Esophagus muscularis mucosa (tissue), 4 donors: ENCODE measurements around the gene MTG1. TPM values are rescaled to one million over a fixed set of nuclear protein-coding genes. Genes with fewer than 3 reads are reported as not detected.

Experiments used
- DNase-seq: peaks from one replicate; pipeline ENCODE4 v3.0.0-alpha.2; 2017; ENCODE audit errors: extremely low spot score
- H3K27ac ChIP-seq, 4 donors: fragments of 200-600 bp; sonication (generic); replicated peaks in 1 of 4; 1 replicate in 3 of 4; 2 replicates in 1 of 4; pipeline ENCODE4 v1.5.1; 2016 to 2019; ENCODE audit warnings: mild to moderate bottlenecking in 1 of 4
- H3K27me3 ChIP-seq, 4 donors: fragments of 200-600 bp; sonication (generic); one replicate each; pipeline versions ENCODE4 v1.5.1 to v1.6.0; 2016 to 2019
- H3K36me3 ChIP-seq, 4 donors: fragments of 200-600 bp; sonication (generic); one replicate each; pipeline ENCODE4 v1.5.1; 2016 to 2019
- H3K4me1 ChIP-seq, 4 donors: fragments of 200-600 bp; sonication (generic); one replicate each; pipeline ENCODE4 v1.5.1; 2016 to 2019
- H3K4me3 ChIP-seq, 4 donors: fragments of 200-600 bp; sonication (generic); 1 replicate in 2 of 4; 2 replicates in 2 of 4; pipeline ENCODE4 v1.5.1; 2016 to 2019; ENCODE audit warnings: mild to moderate bottlenecking in 4 of 4, moderate library complexity in 1 of 4
- H3K9me3 ChIP-seq, 4 donors: fragments of 200-600 bp; sonication (generic); 1 replicate in 3 of 4; 2 replicates in 1 of 4; pipeline ENCODE4 v1.5.1; 2016 to 2019
- EP300 ChIP-seq: sonication (generic); formaldehyde crosslinking; IDR thresholded peaks from one replicate; pipeline ENCODE4 v1.6.1; 2017; ENCODE audit warnings: antibody characterized with exemption
- POLR2A ChIP-seq: fragments of 450-650 bp; IDR thresholded peaks from one replicate; pipeline ENCODE4 v1.6.1; 2017; ENCODE audit warnings: antibody characterized with exemption, moderate library complexity, mild to moderate bottlenecking, low read depth
- POLR2AphosphoS5 ChIP-seq, 2 donors: sonication (generic); formaldehyde crosslinking; IDR thresholded peaks; one replicate each; pipeline ENCODE4 v1.6.1; 2017; ENCODE audit warnings: antibody characterized with exemption in 2 of 2
- WGBS: methylation state at CpG from one replicate; pipeline ENCODE4 v1.1.5; 2018; 5-methylcytosine and 5-hydroxymethylcytosine counted together
- intact Hi-C: fragments of 100-400 bp; cut with DNase I; formaldehyde crosslinking; loops from one replicate; pipeline ENCODE4 v1.15.1; 2023
- total RNA-seq, 4 donors: library from RNA; depleted of rRNA; stranded (reverse); fragments of >200 nt; gene quantifications; one replicate each; pipeline versions ENCODE4 v1.1.0 to v1.2.1, GENCODE V29; 2016
- TF ChIP-seq, protein P1 (sequence below), 3 experiments: fragments of 200-600 bp in 2 of 3; fragments of 450-650 bp in 1 of 3; sonication (generic) in 2 of 3; IDR thresholded peaks; one replicate each; pipeline ENCODE4 v1.5.1; 2017 to 2019; ENCODE audit warnings: antibody characterized with exemption in 3 of 3, mild to moderate bottlenecking in 2 of 3, moderate library complexity in 1 of 3

The MTG1 gene
- total RNA-seq, 4 donors from 2014 or later: 12.6 to 23.6 (median 15.9) TPM

DNA sequence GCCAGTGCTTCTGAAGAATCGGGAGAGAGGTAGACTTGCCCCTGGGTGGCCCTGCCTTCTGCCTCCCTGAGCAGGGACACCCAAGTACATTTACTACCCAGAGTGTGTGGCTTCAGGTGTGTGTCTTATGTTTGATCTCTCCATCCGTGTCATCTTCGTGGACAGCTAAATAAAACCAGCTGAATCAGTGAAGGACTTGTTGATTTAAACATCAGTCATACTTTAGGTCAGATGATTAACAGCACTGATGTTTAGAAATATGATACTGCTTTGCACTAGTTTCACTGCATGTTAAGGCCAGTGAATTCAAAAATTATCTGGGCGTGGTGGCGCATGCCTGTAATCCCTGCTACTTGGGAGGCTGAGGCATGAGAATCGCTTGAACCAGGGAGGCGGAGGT lies 4.0 kb downstream of the MTG1 start:
- Histone ChIP-seq H3K36me3 (peaks cover 26 to 76% (median 63%) of the 10 kb centered on the region in 4 donors), H3K4me1 (peaks cover 8 to 20% (median 14%) of the 10 kb centered on the region in 4 donors), H3K4me3 (no peak overlapping the region), H3K27me3 (no peaks in the 10 kb centered on the region), H3K9me3 (no peaks in the 10 kb centered on the region), H3K27ac (no peak overlapping the region)
- TF ChIP-seq POLR2A (no peak), POLR2AphosphoS5 (IDR thresholded peaks at IDR 0.05) (no peak), EP300 (no peak)
- TF ChIP-seq, protein P1, sequence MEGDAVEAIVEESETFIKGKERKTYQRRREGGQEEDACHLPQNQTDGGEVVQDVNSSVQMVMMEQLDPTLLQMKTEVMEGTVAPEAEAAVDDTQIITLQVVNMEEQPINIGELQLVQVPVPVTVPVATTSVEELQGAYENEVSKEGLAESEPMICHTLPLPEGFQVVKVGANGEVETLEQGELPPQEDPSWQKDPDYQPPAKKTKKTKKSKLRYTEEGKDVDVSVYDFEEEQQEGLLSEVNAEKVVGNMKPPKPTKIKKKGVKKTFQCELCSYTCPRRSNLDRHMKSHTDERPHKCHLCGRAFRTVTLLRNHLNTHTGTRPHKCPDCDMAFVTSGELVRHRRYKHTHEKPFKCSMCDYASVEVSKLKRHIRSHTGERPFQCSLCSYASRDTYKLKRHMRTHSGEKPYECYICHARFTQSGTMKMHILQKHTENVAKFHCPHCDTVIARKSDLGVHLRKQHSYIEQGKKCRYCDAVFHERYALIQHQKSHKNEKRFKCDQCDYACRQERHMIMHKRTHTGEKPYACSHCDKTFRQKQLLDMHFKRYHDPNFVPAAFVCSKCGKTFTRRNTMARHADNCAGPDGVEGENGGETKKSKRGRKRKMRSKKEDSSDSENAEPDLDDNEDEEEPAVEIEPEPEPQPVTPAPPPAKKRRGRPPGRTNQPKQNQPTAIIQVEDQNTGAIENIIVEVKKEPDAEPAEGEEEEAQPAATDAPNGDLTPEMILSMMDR (IDR thresholded peaks at IDR 0.05): no peak
- WGBS: 99% methylated on average over 7 of the region's 7 CpGs
- DNase-seq: no peak
- intact Hi-C loops: no loop called here

DNA sequence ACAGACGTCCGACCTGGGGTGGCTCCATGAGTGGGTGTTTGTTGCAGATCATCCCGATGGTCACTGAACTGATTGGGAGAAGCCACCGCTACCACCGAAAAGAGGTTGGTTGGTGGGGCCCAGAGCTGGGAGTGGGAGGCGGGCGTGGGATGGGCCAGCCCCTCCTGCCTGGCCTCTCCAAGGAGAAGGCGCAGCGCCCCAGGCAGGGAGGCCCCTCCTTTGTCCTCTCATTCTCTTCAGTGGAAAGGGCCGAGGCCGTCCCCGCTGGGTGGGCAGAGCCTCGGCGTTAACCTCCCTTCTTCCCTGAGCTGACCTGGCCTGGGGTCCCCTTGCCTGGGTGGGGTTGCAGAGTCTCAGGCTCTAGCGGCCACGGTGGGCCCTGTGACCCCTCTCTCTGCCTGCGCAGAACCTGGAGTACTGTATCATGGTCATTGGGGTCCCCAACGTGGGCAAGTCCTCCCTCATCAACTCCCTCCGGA lies 5.2 kb downstream of the MTG1 start:
- H3K4me1 ChIP-seq: peaks cover 8 to 15% (median 13%) of the 10 kb centered on the region in 4 donors
- intact Hi-C loops: no loop called here
- H3K27ac ChIP-seq: no peak overlapping the region
- H3K9me3 ChIP-seq: no peaks in the 10 kb centered on the region
- no peaks in the 10 kb centered on the region for H3K27me3 ChIP-seq
- peaks cover 32 to 87% (median 72%) of the 10 kb centered on the region in 4 donors for H3K36me3 ChIP-seq
- no peak overlapping the region for H3K4me3 ChIP-seq
- DNase-seq: no peak
- WGBS: 95% methylated on average over 8 of the region's 19 CpGs
- TF ChIP-seq EP300 (no peak), POLR2AphosphoS5 (IDR thresholded peaks at IDR 0.05) (no peak)
- TF ChIP-seq, protein P1 (IDR thresholded peaks at IDR 0.05): no peak

DNA sequence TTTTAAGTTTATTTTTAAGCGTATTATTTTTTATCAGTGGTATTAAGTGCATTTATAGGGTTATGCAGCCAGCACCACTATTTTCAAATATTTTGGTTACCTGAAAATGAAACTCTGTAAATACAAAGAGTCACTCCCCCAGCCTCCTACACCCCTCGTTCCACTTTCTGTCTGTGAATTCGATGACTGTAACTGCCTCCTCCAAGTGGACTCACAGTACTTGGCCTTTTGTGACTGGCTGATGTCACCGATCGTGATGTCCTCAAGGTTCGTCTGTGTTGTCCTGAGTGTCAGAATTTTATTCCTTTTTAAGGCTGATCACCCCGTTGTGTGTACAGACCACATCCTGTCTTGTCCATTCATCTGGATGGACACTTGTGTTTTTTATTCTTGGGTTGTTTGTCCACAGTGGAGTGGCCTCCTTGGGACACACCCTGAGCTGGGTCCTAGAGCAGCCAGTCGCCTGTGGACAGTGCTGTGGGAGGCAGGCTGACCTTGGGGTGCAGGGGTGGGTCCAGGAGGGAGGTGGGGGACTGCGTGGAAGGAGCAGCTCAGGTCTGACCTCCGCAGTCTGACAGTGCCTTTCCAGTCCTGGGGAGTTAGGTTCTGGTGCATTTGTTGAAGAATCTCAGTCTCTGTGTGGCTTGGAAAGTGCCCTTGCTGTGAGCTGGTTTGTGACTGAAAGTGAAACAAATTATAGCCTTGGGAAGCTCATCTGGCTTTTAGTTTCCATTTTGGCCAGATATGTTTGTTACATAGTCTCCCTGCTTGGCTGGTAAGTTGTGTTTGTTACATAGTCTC lies 6.9 kb downstream of the MTG1 start:
- H3K4me1 ChIP-seq: peaks cover 0 to under 1% (median 0%) of the 10 kb centered on the region in 4 donors
- DNase-seq: no peak
- intact Hi-C loops: no loop called here

DNA sequence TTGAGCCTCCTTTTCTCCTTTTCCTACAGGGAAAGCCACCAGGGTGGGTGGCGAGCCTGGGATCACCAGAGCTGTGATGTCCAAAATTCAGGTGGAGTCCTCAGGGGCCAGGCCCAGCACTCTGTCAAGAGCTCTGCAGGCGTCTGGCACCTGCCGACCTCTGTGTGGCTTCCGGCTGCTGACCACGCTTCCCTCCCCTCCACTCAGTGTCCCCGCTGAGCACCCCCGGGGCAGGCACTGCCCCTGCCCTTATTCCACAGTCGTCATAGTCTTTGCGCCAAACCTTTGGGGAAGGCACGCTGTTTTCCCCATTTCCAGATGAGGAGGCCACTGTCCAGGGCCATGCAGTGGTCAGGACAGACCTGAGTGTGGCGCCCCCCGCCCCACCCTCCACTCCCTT lies 7.5 kb downstream of the MTG1 start:
- Histone ChIP-seq H3K4me3 (no peak overlapping the region), H3K27ac (no peak overlapping the region), H3K27me3 (no peaks in the 10 kb centered on the region), H3K4me1 (no peaks in the 10 kb centered on the region), H3K9me3 (no peaks in the 10 kb centered on the region), H3K36me3 (peaks cover 35 to 96% (median 81%) of the 10 kb centered on the region in 4 donors)
- no peak for DNase-seq
- intact Hi-C loops: no loop called here
- TF ChIP-seq, protein P1 (IDR thresholded peaks at IDR 0.05): no peak
- no peak for TF ChIP-seq EP300
- WGBS: 88% methylated on average over 12 of the region's 12 CpGs

More for the DNA sequence above, 6.9 kb downstream of the MTG1 start:
- WGBS: 87% methylated on average over 10 of the region's 10 CpGs
- TF ChIP-seq POLR2A (no peak), POLR2AphosphoS5 (IDR thresholded peaks at IDR 0.05) (no peak), EP300 (no peak)
- TF ChIP-seq, protein P1 (IDR thresholded peaks at IDR 0.05): no peak
- Histone ChIP-seq H3K36me3 (peaks cover 35 to 99% (median 81%) of the 10 kb centered on the region in 4 donors), H3K9me3 (no peaks in the 10 kb centered on the region), H3K27me3 (no peaks in the 10 kb centered on the region), H3K27ac (no peak overlapping the region), H3K4me3 (no peak overlapping the region)
